Activated CD8-positive, alpha-beta memory T cell treated with anti-CD3 and anti-CD28 coated beads for 24 hours (primary cell): Measurements from ENCODE around the gene PDP2.
"Not testable (repeated sequence)": the region's sequence is repeated elsewhere in the genome, so short reads cannot be mapped to it uniquely, and the experiment has no call there.

Experiments
- DNase-seq: peaks from one replicate; pipeline ENCODE4 v3.0.0-alpha.2; 2020

The PDP2 gene

DNA sequence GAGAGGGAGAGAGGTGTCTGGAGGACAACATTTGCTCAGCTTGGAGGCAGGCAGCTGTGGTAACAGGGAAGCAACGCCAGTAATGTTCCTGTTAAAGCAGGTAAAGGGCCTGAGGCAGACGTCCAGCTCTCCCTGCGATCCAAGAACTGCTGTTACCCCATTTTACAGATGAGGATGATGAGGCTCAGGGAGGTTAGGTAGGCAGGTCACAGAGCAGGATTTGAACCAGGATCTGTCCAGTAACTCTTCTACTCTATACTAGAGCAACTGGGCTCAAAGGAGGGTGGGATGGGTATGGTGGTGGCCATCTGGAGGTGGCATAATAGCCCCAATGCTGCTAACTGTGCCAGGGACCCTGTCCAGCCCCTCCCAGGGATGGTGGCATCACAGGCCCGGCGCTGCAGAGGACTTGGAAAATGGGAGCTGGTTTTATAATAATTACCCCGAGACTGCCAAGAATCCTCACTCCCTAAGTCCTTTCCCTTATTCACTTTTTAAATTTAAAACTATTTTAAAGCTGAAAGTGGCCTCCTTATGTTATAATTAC, 24.1 kb upstream of the PDP2 start:
- no peak for DNase-seq

DNA sequence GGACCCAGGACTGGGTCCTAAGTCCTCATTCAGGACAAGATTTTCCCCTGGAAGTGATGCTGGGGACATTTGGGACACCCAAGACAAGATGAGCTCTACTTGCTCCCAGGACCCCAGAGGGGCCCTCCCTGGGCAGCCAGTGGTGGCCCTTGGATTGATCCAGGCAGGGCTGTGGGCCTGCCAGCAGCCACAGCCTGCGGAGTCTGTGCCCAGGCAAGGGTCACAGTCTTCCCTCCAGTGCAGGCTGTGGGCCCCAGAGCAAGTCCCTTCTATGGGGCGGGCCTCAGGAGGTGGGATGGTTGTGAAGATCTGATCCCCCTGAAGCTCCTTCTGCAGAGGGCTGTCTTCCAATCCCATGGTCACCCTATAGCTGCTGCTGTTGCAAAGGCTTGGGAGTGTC, 23.5 kb upstream of the PDP2 start:
- no peak for DNase-seq

DNA sequence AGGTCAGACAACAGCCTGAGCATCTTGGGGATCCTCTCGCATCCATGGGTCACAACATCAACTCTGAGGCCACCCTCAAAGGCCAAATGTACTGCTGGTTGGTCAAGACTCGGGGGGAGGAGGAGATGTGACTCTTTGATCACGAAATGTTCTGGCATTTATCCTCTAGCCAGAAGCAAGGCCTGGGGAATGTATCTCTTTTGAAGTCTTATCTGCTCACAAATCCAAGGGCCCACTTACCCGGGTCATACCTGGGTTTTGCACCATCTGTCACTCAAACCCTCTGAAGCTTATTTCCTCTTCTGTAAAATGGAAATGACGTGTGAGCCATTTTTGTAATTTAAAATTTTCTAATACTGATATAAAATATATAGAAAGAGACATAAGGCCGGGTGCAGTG, 22.9 kb upstream of the PDP2 start:
- no peak for DNase-seq

DNA sequence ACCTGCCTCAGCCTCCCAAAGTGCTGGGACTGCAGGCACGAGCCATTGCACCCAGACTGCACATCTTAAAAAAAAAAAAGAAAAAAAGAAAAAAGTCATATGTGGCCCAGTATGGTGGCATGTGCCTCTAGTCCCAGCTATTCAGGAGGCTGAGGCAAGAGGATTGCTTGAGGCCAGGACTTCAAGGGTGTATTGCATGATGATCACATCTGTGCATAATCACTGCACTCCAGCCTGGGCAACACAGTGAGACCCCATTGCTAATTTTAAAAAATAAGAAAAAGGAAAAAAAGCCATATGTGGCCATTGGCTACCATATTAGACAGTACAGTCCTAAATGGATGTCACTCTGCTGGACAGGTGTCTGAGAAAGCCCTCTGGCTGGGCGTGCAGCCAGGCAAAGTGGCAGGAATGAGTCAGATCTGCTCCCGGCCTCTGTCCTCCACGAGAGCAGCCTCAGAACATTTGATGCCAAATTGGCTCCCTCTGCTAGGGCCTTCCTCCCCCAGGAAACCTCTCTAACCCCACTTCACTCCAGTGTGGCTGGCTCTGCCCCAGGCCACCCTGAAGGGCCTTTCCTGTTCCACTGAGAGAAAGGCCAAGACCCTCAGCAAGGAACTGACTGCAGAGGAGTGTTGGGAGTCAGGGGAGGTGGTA, 21.4 kb upstream of the PDP2 start:
- DNase-seq: no peak

DNA sequence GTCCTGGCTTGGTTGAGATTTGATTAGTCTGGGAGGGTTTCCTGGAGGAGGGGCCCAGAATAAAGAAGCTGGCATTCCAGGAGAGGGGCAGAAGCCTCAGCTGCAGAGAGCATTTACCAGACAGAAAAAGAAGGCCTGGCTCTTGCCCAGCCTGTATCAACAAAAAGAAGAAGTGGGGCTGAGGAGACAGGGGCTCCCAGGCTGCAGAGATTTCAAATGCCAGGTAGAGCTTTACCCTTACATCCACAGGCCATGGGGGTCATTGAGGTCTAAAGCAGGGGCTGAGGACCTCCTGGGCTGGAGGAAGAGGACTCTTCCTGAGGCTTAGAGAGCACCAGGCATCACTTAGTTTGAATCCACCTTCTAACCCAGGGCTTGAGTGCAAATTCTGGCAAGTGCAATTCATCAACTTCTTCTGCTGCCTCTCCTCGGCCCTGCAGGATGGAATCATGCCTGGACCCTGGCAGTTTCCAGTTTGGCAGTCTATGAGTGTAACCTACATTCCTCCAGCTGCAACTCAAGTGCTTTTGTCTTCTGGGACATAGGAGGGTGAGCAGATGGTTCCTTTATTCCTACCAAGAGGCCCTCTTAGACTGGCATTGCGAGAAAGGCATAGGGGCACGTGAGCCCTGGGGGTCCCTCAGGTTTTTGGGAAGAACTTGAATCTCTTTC, 20.8 kb upstream of the PDP2 start:
- DNase-seq: no peak

DNA sequence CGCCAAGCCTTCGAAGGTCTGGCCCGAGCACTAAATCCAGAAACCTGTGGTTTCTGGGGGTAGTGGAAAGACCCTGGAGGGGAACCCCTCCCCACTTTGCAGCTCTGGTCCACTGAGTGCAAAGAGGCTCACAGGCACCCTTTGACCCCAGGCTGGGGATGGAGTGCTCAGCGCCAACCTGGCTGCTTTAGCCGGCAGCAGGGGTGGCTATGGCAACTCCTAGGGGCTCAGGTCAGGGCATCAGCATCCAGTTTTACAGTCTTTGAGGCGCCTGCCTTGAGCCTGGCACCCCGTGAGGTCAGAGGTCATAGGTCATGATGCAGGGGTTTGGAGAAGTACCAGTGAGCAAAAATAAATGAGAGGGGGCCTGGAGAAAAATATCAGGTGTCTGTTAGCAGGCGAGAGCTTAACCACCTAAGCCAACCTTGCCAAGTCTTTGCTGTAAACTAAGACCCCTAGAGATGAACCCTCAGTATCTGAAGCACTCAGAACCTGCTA, 18.2 kb upstream of the PDP2 start:
- DNase-seq: no peak

DNA sequence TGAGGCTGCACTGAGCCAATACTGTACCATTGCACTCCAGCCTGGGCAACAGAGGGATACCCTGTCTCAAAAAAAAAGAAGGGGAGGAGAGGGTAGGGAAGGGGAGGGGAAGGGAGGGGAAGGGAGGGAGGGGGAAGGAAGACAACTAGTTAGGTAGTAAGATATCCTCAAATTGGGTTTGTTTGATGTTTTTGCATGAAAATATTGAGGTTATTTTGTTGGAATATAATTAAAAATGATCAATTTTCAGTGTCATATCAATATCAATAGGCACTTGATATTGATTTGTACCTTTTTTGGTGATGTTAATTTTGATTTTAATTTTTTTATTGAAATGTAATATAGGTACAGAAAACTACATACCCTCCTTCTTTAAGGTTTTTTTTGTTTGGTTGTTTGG, 16.6 kb upstream of the PDP2 start:
- no peak for DNase-seq

DNA sequence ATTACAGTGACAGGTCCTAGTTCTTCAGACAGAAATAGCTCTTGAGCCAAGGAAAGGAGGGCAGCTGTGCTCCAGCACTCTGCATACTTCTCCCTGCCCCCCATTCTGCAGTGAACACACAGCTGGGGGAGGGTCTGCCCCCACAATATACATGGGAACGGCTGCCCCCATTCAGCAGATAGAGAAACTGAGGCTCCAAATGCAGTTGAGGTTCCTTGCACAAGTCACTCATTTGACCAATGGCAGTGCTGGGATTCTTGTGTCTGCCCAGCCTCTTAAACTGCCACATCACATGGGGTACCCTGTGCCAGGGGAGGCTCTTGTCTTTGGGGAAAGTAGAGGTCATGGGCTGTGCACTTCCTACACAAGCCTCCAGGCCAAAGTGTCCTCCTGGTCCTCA, 10.9 kb upstream of the PDP2 start:
- no peak for DNase-seq

DNA sequence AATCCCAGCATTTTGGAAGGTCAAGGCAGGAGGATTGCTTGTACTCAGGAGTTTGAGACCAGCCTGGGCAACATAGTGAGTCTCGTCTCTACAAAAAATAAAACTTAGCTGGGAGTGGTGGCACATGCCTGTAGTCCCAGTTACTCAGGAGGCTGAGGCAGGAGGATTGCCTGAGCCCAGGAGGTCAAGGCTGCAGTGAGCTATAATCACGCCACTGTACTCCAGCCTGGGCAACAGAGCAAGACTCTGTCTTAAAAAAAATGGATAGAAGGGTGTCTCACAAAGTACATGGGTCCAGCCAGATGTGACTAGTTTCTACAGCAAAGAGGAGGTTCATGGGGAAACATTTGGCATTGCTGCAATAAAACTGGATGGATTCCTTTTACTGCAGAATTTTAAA, 9.0 kb upstream of the PDP2 start:
- DNase-seq: not testable (repeated sequence)

DNA sequence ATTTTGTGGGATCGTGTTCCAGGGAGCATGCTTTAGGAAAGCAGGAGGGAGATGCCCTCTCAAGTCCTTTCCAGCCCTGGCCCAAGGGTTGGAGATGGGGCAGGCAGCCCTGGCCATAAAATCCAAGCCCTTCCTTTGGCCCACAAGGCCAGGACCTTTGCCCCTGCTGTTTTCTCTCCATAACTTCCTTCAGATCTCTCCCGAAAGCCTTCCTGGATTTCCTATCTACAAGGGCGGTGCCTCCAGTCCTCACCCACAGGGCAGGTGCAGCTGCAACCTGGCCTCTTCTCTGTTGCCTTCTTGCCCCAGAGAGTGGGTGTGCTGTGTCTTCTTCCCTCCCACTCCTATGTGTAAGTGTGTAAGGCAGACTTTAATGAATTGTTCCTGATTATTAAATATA, 8.5 kb upstream of the PDP2 start:
- DNase-seq: no peak

DNA sequence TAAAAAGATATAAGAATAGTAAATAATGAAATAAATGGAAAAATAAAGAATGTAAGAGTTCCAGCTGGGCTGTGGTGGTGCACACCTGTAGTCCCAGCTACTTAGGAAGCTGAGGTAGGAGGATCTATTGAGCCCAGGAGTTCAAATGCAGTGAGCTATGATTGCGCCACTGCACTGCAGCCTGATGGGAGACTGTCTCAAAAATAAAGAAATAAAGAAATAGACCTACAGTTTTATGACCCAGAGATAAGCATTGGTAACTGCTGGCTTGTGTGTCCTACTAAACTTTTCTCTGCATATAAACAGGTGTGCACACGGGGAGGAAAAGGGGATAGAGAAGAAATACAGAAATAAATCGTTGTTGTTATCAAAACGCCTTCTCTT, 7.8 kb upstream of the PDP2 start:
- no peak for DNase-seq

DNA sequence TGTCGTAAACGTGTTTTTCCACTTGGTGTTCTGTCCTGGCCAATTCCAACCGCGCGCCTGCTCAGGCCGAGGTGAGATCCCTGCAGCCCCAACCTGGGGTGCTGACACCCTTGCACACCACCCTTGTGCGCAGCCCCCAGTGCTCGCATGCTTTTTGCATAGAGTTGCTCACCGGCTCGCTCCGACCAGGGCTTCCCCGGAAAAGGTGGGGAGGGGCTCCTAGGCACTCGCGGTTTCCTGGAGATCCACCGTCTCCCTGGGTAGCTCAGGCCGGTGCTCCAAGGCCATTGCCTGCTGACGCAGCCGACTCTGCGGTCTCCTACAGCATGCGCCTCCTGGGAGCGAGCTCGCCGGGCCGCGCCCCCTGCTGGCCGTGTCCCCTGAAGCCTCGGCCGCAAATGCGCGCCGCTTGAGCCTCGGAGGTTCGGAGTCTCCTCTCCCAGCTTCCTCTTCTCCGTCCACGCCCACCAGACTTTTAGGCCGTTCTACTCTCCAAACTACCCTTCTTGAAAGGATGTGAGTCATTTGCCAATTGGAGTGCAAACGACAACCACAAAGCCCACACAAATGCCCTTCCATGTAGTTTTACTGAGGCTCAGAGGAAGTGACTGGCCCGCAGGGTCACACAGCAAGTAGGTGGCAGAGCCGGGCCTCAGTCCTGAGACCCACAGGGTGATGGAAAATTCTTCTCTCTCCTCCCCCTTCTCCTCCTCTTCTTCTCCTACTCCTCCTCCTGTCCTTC, 7.2 kb upstream of the PDP2 start:
- peak; percentile 96 for DNase-seq

DNA sequence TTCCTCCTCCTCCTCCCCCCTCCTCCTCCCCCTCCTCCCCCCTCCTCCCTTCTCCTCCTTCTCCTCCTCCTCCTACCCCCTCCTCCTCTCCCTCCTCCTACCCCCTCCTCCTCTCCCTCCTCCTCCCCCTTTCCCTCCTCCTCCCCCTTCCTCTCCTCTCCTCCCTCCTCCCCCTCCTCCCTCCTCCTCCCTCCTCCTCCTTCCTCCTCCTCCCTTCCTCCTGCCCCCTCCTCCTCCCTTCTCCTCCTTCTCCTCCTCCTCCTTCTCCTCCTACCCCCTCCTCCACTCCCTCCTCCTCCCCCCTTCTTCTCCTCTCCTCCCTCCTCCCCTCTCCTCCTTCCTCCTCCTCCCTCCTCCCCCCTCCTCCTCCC, 6.6 kb upstream of the PDP2 start:
- no peak for DNase-seq

DNA sequence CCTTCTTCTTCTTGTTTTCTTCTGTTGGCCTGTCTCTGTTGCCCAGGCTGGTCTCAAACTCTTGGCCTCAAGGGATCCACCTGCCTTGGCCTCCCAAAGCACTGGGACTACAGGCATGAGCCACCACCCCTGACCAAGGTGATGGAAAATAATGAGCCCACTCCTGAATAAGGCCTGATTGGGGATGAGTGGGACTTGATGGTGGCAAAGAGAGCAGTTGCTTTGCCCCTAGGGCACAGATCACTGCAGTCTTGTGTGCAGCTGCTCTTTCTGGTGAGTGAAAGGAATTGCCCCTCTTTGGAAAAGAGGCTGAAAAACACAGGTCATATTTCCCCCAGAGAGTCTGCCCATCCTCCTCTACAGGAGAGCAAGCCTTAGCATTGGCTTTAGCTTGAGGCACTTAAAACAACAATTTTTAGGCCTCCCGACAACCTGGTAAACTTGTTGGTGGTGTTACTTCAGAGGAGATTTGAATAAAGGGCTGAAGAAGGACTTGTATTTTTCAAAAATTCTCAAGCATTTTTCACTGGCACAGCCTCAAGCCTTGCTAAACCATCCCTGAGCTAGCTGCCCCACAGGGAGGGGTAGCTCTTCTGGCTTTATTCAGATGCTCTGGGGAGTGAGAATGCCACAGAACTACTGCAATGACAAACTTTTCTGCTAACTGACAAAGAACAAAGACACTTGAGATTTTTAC, 6.1 kb upstream of the PDP2 start:
- peak; percentile 70 for DNase-seq

DNA sequence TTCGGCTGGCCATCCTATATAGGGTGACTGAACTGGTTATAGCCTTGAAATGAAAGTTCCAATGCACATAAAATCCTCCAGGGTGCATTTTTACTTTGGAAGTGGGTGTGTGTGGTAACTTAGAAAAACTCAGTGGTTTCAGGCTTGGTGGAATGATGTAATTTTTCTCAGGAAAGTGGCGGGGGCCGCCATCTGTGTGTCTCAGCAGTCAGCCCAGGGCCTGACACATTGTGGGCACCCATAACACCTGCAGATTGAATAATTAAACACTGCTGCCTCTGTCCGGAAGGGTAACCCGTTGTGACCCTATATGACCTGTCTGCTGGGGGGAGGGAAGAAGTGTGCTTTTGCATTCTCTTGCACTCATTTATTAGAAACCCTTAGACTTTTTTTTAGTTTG, 2.2 kb upstream of the PDP2 start:
- peak; percentile 78 for DNase-seq

DNA sequence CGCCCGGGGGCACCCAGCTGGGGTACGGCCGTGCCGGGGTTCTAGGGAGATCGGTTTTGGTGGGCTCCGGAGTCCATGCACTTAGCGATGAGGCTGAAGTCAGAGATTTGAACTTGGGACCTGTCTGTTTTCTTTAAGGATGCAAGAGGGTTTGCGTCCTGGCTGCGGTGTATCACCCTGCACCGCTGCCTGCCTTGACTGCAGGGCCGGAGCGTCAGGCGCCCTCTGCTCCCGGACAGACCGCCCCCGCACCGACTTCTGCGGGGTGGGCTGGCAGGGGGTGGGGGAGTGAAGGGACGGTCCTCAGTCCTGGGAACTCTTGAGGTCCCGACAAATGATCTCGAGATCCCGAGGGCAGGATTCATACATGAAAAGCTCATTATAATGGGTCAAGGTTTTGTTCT, 701 bp downstream of the PDP2 start:
- DNase-seq: no peak

DNA sequence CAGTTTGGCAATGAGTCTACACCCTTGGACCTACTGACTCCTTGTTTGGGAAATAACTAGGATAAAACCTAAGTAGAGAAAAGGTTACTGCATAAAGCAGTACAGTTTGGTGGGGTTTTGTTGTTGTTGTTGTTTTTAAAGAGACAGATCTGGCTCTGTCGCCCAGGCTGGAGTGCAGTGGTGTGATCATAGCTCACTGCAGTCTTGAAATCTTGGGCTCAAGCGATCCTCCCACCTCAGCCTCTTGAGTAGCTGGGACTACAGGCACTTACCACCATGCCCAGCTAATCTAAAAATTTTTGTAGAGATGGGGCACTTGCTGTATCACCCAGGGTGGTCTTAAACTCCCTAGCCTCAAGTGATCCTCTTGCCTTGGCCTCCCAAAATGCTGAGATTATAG, 1.2 kb downstream of the PDP2 start:
- no peak for DNase-seq

DNA sequence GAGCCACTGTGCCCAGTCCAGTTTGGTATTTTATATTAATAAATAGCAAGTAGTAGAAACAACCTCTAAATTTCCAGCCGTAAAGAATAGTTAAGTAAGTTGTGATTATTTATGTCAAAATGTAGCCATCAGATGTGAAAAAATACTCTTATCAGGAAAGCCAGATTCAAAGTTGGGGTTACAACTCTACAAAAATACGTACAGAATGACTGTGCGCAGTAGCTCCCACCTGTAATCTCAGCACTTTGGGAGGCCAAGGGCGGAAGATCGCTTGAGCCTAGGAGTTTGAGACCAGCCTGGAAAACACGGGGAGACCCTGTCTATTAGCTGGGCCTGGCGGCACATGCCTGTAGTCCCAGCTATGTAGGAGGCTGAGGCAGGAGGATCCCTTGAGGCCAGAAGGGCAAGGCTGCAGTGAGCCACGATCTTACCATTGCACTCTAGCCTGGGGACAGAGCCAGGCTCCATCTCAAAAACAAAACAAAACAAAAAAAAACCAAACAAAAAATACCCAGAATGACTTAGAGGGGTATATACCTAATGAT, 1.7 kb downstream of the PDP2 start:
- no peak for DNase-seq

DNA sequence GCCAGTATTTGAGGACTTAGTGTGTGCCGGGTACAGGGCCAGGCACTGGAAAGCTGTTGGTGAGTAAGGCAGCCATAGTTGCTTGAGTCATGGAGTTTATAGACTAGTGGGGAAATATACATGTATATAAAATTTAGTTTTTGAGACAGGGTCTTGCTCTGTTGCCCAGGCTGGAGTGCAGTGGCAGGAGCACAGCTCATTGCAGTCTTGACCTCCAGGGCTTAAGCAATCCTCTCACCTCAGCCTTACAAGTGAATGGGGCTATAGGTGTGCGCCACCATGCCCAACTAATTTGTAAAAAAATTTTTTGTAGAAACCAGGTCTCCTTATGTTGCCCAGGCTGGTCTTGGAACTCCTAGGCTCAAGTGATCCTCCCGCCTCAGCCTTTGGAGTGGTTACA, 2.4 kb downstream of the PDP2 start:
- DNase-seq: no peak

DNA sequence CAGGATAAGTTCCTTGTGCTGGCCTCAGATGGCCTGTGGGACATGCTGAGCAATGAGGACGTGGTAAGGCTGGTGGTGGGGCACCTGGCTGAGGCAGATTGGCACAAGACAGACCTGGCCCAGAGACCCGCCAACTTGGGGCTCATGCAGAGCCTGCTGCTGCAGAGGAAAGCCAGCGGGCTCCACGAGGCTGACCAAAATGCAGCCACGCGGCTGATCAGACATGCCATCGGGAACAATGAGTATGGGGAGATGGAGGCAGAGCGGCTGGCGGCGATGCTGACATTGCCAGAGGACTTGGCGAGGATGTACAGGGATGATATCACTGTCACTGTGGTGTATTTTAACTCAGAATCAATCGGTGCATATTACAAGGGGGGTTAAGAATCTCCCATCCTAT, 5.2 kb downstream of the PDP2 start:
- DNase-seq: no peak

DNA sequence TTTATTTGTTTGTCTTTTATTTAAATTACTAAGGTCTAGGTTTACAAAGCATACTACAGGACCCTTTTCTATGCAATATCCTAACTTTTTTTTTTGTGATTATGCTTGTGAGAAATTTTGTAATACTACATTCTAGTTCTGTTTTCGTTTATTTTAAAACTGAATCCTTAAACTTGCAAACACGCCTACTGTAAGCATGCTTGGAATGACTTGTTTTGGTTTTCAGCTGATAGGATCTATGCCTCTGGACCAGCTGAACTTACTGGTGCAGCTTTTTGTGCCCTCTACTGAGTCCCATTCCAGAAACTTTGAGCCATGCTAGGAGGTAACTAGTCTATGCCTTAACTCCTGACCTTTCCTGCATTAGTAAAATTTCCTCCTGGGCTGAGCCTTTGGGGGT, 6.0 kb downstream of the PDP2 start:
- DNase-seq: no peak

DNA sequence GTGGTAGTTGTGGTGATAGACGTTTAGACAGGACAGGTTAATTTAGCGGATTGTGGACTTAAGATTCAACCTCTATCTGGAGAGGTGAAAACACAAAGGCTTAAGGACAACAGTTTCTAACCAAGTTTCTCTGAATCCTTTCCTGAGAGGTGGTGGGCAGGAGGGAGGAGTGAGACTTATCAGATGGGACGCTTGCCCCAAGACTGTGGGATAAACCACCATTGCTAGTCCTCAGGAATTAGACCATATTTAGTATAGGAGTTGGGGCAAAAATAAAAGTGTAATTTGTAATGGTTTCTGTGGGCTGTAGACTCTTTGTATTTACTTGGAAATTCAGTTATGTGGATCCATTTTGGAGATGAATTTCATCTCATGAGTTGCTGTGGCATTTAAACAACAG, 6.6 kb downstream of the PDP2 start:
- DNase-seq: no peak
